Measurements from ENCODE around the gene POU2AF2. TPM values are rescaled to one million over a fixed set of nuclear protein-coding genes. Genes with fewer than 3 reads are reported as not detected.

Gene POU2AF2
- total and polyA plus RNA-seq, 2 of the 8 experiments (the other 6 are each of a cell fraction or from before 2014, with no cell fraction given), result not detected

DNA sequence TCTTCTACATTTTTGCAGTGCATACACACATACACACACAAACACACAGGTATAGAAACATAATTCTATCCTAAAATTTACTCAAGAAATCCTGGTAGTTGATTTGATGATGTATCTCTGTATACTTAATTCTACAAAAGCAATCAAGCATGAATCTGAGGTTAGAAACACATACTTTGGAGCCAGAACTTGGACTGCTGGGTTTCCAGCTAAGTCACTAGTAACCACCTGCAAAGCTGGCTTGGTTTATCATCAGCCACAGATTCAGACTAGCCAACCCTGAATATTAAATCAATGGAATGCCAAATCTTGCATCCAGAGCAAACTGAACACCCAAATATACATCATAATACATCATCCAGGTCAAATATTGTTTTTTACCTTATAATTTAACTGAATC is 24.8 kb upstream of the POU2AF2 start:
- Histone ChIP-seq H4K5ac (ENCODE audit: insufficient read length, low read depth, low read length) (no peak overlapping the region), H4K8ac (ENCODE audit: extremely low read depth, insufficient read depth, low read length) (no peak overlapping the region), H3K4ac (replicated peaks; ENCODE audit: insufficient read length, low read depth, low read length) (no peak overlapping the region), H2AFZ (ENCODE audit: low read length) (no peak overlapping the region), H3K14ac (ENCODE audit: insufficient read length) (no peak overlapping the region), H3K79me1 (ENCODE audit: low read depth, low read length) (no peaks in the 10 kb centered on the region), H3K56ac (replicated peaks; ENCODE audit: insufficient read length, low read depth, low read length) (no peak overlapping the region), H3K27ac (ENCODE audit: low read depth, low read length) (no peak overlapping the region), H4K91ac (replicated peaks; ENCODE audit: insufficient read length, low read length) (no peak overlapping the region), H3K18ac (ENCODE audit: extremely low read depth, low read length) (no peak overlapping the region), H3K4me1 (replicated peaks in 1 of 4; ENCODE audit: control insufficient read depth in 3 of 4, insufficient read depth in 4 of 4, low read length in 3 of 4) (no peaks in the 10 kb centered on the region), H3K4me3 (ENCODE audit: extremely low read depth in 1 of 4, insufficient read depth in 2 of 4, low read depth in 3 of 4, low read length in 4 of 4) (no peak overlapping the region), H3K4me2 (ENCODE audit: insufficient read depth in 1 of 2, low read depth in 2 of 2, low read length in 2 of 2) (no peak overlapping the region), H3K23me2 (ENCODE audit: low read depth, low read length) (no peaks in the 10 kb centered on the region), H2AK5ac (ENCODE audit: low read depth, low read length) (no peak overlapping the region), H3K27me3 (replicated peaks in 1 of 4; ENCODE audit: control insufficient read depth in 3 of 4, extremely low read depth in 1 of 4, insufficient read depth in 3 of 4, low read length in 3 of 4) (no peaks in the 10 kb centered on the region), H2BK5ac (ENCODE audit: low read depth, low read length) (no peak overlapping the region), H2BK12ac (ENCODE audit: low read depth, low read length) (no peak overlapping the region), H3K23ac (ENCODE audit: insufficient read length) (no peak overlapping the region), H2BK120ac (replicated peaks; ENCODE audit: low read depth, low read length) (no peak overlapping the region), H2BK20ac (ENCODE audit: low read length) (no peak overlapping the region), H3K36me3 (ENCODE audit: control insufficient read depth in 2 of 4, insufficient read depth in 4 of 4, low read length in 3 of 4) (no peaks in the 10 kb centered on the region), H4K20me1 (replicated peaks in 1 of 2; ENCODE audit: control insufficient read depth in 1 of 2, insufficient read depth in 2 of 2, low read length in 2 of 2) (no peaks in the 10 kb centered on the region), H2BK15ac (ENCODE audit: low read length) (no peak overlapping the region), H3K9me3 (ENCODE audit: insufficient read depth in 2 of 2, low read depth in 1 of 2, low read length in 1 of 2) (no peaks in the 10 kb centered on the region), H3K79me2 (ENCODE audit: control insufficient read depth in 1 of 2, insufficient read depth in 2 of 2, low read length in 2 of 2) (no peaks in the 10 kb centered on the region), H3K9ac (replicated peaks in 1 of 4; ENCODE audit: extremely low read depth in 1 of 4, low read depth in 3 of 4, low read length in 3 of 4) (no peak overlapping the region)
- CTCF ChIA-PET (ENCODE audit: partially characterized antibody), result interaction anchor here (0.7 to 3.1 kb wide), 10 partner anchors 10 to 758 kb away, joined by 3 to 25 read pairs (median 3); no protein-coding TSS in a partner anchor
- POLR2A ChIA-PET (ENCODE audit: partially characterized antibody), result no interaction called here
- FAIRE-seq (no peak), DNase-seq (ENCODE audit: low read depth in 1 of 2, low spot score in 2 of 2) (no peak)
- TF ChIP-seq EP300 (IDR thresholded peaks at IDR 0.05; ENCODE audit: borderline replicate concordance in 1 of 2, low read depth in 2 of 2, low read length in 2 of 2) (no peak), SAP30 (IDR thresholded peaks at IDR 0.05; ENCODE audit: insufficient read depth, insufficient replicate concordance, low read length) (no peak), TEAD4 (IDR thresholded peaks at IDR 0.05; ENCODE audit: low read depth, low read length) (no peak), POLR2AphosphoS5 (IDR thresholded peaks at IDR 0.05; ENCODE audit: low read depth, low read length) (no peak), HDAC2 (IDR thresholded peaks at IDR 0.05; ENCODE audit: borderline replicate concordance in 1 of 2, low read depth in 2 of 2, low read length in 2 of 2) (no peak), PHF8 (conservative IDR thresholded peaks at IDR 0.05; ENCODE audit: low read depth, low read length) (no peak), RBBP5 (IDR thresholded peaks at IDR 0.05; ENCODE audit: borderline replicate concordance, low read depth, low read length) (no peak), SP2 (IDR thresholded peaks at IDR 0.05; ENCODE audit: low read length) (no peak), SRF (IDR thresholded peaks at IDR 0.05; ENCODE audit: low read depth, low read length) (no peak), BACH1 (IDR thresholded peaks at IDR 0.05; ENCODE audit: low read length) (no peak), CHD2 (IDR thresholded peaks at IDR 0.05; ENCODE audit: low read length) (no peak), TAF1 (IDR thresholded peaks at IDR 0.05; ENCODE audit: low read depth, low read length) (no peak), RNF2 (IDR thresholded peaks at IDR 0.05; ENCODE audit: borderline replicate concordance, low read depth, low read length, missing control alignments, poor library complexity, severe bottlenecking) (no peak), CTBP2 (IDR thresholded peaks at IDR 0.05; ENCODE audit: borderline replicate concordance, insufficient read depth, insufficient read length, low read length) (no peak)

Measured in H1 (cell line).